Type B pancreatic cell (in vitro differentiated cells): Measurements from ENCODE around the gene CNGA4. TPM values are rescaled to one million over a fixed set of nuclear protein-coding genes. Genes with fewer than 3 reads are reported as not detected.

Experiments
- DNase-seq: peaks from one replicate; pipeline ENCODE4 v3.0.0; 2021; ENCODE audit warnings: mixed read lengths; ENCODE audit not compliant: unreplicated experiment; ENCODE audit errors: extremely low spot score
- H3K27ac Mint-ChIP-seq: 2 replicates; pipeline ENCODE4 v1.8.0; 2021; ENCODE audit warnings: mild to moderate bottlenecking, mixed read lengths
- H3K27me3 Mint-ChIP-seq: 2 replicates; pipeline ENCODE4 v1.8.0; 2021; ENCODE audit warnings: mixed read lengths
- H3K36me3 Mint-ChIP-seq: 2 replicates; pipeline ENCODE4 v1.8.0; 2021; ENCODE audit warnings: mixed read lengths
- H3K4me1 Mint-ChIP-seq: one replicate; pipeline ENCODE4 v1.8.0; 2021; ENCODE audit warnings: mixed read lengths; ENCODE audit not compliant: unreplicated experiment
- H3K4me3 Mint-ChIP-seq: 2 replicates; pipeline ENCODE4 v1.8.0; 2021; ENCODE audit warnings: mild to moderate bottlenecking, mixed read lengths
- H3K9me3 Mint-ChIP-seq: 2 replicates; pipeline ENCODE4 v1.8.0; 2021; ENCODE audit warnings: mixed read lengths
- CTCF ChIP-seq: fragments of 200-600 bp; sonication (generic); conservative IDR thresholded peaks from 2 replicates; pipeline ENCODE4 v1.5.0; 2021; ENCODE audit warnings: antibody characterized with exemption, mild to moderate bottlenecking
- total RNA-seq: library from RNA; stranded (reverse); gene quantifications from 2 replicates; pipeline ENCODE4 v1.2.1, GENCODE V29; 2021; ENCODE audit warnings: low replicate concordance

The CNGA4 gene
- total RNA-seq, 1 donor from 2014 or later: 0.68 TPM

GRCh38 chr11:6224421-6224820 is 14.5 kb upstream of the CNGA4 start:
- Mint-ChIP-seq H3K4me3 (no peak overlapping the region), H3K27me3 (no peaks in the 10 kb centered on the region), H3K36me3 (peaks cover 5% of the 10 kb centered on the region), H3K4me1 (peaks cover 4% of the 10 kb centered on the region), H3K27ac (no peak overlapping the region), H3K9me3 (peaks cover 5% of the 10 kb centered on the region)
- DNase-seq: no peak
- no peak for TF ChIP-seq CTCF

- H3K4me1 Mint-ChIP-seq: peaks cover 5% of the 10 kb centered on the region
- H3K27me3 Mint-ChIP-seq: no peaks in the 10 kb centered on the region
- no peak overlapping the region for H3K27ac Mint-ChIP-seq
- H3K4me3 Mint-ChIP-seq: no peak overlapping the region
- DNase-seq: no peak
- TF ChIP-seq CTCF: no peak
- H3K9me3 Mint-ChIP-seq: peaks cover 5% of the 10 kb centered on the region
- peaks cover 5% of the 10 kb centered on the region for H3K36me3 Mint-ChIP-seq
Measured at GRCh38 chr11:6225024-6225423, 13.9 kb upstream of the CNGA4 start.

- no peak for TF ChIP-seq CTCF
- no peaks in the 10 kb centered on the region for H3K27me3 Mint-ChIP-seq
- DNase-seq: no peak
- H3K4me3 Mint-ChIP-seq: no peak overlapping the region
- H3K27ac Mint-ChIP-seq: no peak overlapping the region
- H3K4me1 Mint-ChIP-seq: peaks cover 5% of the 10 kb centered on the region
- peaks cover 5% of the 10 kb centered on the region for H3K36me3 Mint-ChIP-seq
- H3K9me3 Mint-ChIP-seq: peaks cover 5% of the 10 kb centered on the region
Measured at GRCh38 chr11:6225896-6226295, 13.0 kb upstream of the CNGA4 start.

GRCh38 chr11:6228520-6228919 is 10.4 kb upstream of the CNGA4 start:
- peaks cover 5% of the 10 kb centered on the region for H3K4me1 Mint-ChIP-seq
- no peaks in the 10 kb centered on the region for H3K27me3 Mint-ChIP-seq
- DNase-seq: no peak
- peaks cover 5% of the 10 kb centered on the region for H3K9me3 Mint-ChIP-seq
- H3K4me3 Mint-ChIP-seq: no peak overlapping the region
- peaks cover 5% of the 10 kb centered on the region for H3K36me3 Mint-ChIP-seq
- H3K27ac Mint-ChIP-seq: no peak overlapping the region
- no peak for TF ChIP-seq CTCF

- Mint-ChIP-seq H3K36me3 (peaks cover 8% of the 10 kb centered on the region), H3K27ac (no peak overlapping the region), H3K4me1 (peaks cover 12% of the 10 kb centered on the region), H3K27me3 (no peaks in the 10 kb centered on the region), H3K9me3 (peaks cover 5% of the 10 kb centered on the region), H3K4me3 (no peak overlapping the region)
- DNase-seq: no peak
- no peak for TF ChIP-seq CTCF
Measured at GRCh38 chr11:6229911-6230310, 9.0 kb upstream of the CNGA4 start.

- Mint-ChIP-seq H3K4me3 (peak overlapping the region; percentile 74), H3K27me3 (no peaks in the 10 kb centered on the region), H3K36me3 (peaks cover 3% of the 10 kb centered on the region), H3K27ac (peak overlapping the region; percentile 76), H3K9me3 (no peaks in the 10 kb centered on the region), H3K4me1 (peaks cover 16% of the 10 kb centered on the region)
- TF ChIP-seq CTCF: no peak
- DNase-seq: no peak
Measured at GRCh38 chr11:6232899-6233298, 6.0 kb upstream of the CNGA4 start.
